Stimulated activated naive B cell treated with anti-CD40 and anti-IgM and Interleukin-4, amounts not matched to agents 10 μg/mL and 1 μg/mL and 100 μg/mL, for 72 hours (primary cell): ENCODE measurements around the gene ZFYVE9.
"Not testable (repeated sequence)": the region's sequence is repeated elsewhere in the genome, so short reads cannot be mapped to it uniquely, and the experiment has no call there.

Source experiments
- ATAC-seq, 2 donors: fragments of 150-1000 bp; cut with Tn5 transposase; replicated peaks; 2 replicates each; pipeline ENCODE4 v1.10.0; 2021; ENCODE audit warnings: moderate library complexity in 1 of 2
- DNase-seq: peaks from one replicate; pipeline ENCODE4 v3.0.0; 2021
- H3K27ac Mint-ChIP-seq: one replicate; pipeline ENCODE4 v1.8.0; 2022; ENCODE audit warnings: mild to moderate bottlenecking, mixed read lengths
- H3K27me3 Mint-ChIP-seq, 2 donors: one replicate each; pipeline ENCODE4 v1.8.0; 2022; ENCODE audit warnings: mixed read lengths in 2 of 2
- H3K36me3 Mint-ChIP-seq, 2 donors: one replicate each; pipeline ENCODE4 v1.8.0; 2022; ENCODE audit warnings: mixed read lengths in 2 of 2, mild to moderate bottlenecking in 1 of 2
- H3K4me1 Mint-ChIP-seq, 2 donors: one replicate each; pipeline ENCODE4 v1.8.0; 2022; ENCODE audit warnings: mixed read lengths in 2 of 2, mild to moderate bottlenecking in 1 of 2
- H3K4me3 Mint-ChIP-seq, 2 donors: one replicate each; pipeline ENCODE4 v1.8.0; 2022; ENCODE audit warnings: mild to moderate bottlenecking in 2 of 2, mixed read lengths in 2 of 2, moderate library complexity in 1 of 2
- H3K9me3 Mint-ChIP-seq, 2 donors: one replicate each; pipeline ENCODE4 v1.8.0; 2022; ENCODE audit warnings: mixed read lengths in 2 of 2, mild to moderate bottlenecking in 1 of 2

ZFYVE9 gene

DNA sequence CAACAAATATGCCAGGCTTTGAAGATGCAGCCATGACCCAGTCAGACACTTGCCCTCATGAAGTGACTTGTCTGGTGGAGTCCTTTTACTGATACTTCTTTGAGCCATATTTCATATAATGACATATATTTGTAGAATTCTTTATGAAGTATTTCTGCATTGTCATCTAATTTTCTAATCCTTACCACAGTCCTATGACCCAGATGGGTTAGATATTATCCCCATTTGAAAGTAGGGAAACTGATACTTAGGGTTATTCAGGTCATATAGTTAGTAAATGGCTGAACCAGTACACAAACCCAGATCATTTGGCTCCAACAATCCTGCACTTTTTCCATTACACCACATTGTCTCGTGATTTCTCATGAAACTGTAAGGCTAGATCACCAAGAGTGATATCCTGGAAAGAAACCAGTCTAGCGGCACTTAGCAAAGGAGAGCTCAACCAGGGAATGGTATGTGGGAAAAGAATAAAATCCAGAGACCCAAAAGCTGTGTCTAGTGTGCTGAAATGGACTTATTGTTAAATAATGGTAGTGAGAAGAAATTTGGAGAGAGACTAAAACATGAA is 49.6 kb downstream of the ZFYVE9 start:
- no peak overlapping the region for H3K4me3 Mint-ChIP-seq
- DNase-seq: no peak
- H3K36me3 Mint-ChIP-seq: no peaks in the 10 kb centered on the region
- no peak for ATAC-seq
- H3K9me3 Mint-ChIP-seq: no peaks in the 10 kb centered on the region
- H3K27ac Mint-ChIP-seq: no peak overlapping the region
- no peaks in the 10 kb centered on the region for H3K4me1 Mint-ChIP-seq
- H3K27me3 Mint-ChIP-seq: peaks cover 0 to 5% of the 10 kb centered on the region in 2 donors

DNA sequence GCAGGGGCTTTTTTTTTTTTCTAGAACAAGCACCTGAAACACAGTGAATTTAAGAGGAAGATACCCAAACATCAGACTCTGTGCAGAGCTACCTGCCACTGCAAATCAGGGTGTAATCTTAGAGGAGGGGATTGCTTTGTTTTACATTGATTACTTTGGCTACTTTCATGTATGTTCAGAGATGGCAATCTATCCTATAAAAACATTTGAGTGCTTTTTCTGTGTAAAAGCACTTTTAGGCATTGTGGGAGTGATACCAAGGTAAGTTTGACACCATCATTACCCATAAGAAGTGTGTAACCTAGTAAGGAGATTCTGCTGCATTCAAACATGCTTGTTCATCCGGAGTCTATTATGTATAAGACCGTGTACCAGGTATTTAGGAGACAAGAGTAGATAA is 50.1 kb downstream of the ZFYVE9 start:
- DNase-seq (no peak), ATAC-seq (no peak)
- Mint-ChIP-seq H3K36me3 (no peaks in the 10 kb centered on the region), H3K9me3 (no peaks in the 10 kb centered on the region), H3K27me3 (peaks cover 0 to 5% of the 10 kb centered on the region in 2 donors), H3K27ac (no peak overlapping the region), H3K4me1 (no peaks in the 10 kb centered on the region), H3K4me3 (no peak overlapping the region)

DNA sequence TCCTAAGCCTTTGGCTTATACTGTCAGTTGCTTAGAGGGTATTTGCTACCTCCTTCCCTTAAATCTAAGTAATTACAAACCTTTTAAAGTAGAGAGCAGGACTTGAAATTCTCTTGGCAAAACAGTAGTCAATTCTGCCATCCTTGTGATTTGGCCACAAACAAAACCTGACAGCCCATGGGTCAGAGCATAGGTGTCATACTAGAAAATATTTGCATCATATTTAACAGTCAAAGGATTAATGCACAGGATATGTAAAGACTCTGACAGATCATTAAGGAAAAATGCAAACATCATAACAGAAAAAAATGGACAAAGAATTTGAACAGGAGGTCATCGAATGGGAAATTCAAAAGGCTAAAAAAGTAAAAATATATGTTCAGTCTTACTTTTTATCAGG is 50.5 kb downstream of the ZFYVE9 start:
- H3K4me3 Mint-ChIP-seq: no peak overlapping the region
- no peak for ATAC-seq
- no peak overlapping the region for H3K27ac Mint-ChIP-seq
- peaks cover 0 to 5% of the 10 kb centered on the region in 2 donors for H3K27me3 Mint-ChIP-seq
- no peak for DNase-seq
- H3K4me1 Mint-ChIP-seq: no peaks in the 10 kb centered on the region
- no peaks in the 10 kb centered on the region for H3K9me3 Mint-ChIP-seq
- H3K36me3 Mint-ChIP-seq: no peaks in the 10 kb centered on the region

DNA sequence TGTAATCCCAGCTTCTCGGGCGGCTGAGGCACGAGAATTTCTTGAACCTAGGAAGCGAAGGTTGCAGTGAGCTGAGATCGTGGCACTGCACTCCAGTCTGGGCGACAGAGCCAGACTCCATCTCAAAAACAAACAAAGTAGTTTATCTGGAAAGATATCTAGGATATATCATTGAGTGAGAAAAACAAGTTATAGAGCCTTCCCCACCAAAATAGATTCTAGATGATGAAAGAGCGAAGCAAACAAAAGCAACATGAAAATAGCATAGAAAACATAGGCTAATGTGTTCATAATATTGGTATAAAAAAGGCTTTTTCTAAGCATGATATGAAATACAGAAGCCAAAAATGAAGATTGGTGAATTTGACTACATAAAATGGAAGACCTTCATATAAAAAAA is 52.1 kb downstream of the ZFYVE9 start:
- H3K4me1 Mint-ChIP-seq: no peaks in the 10 kb centered on the region
- H3K36me3 Mint-ChIP-seq: peaks cover 1 to 2% of the 10 kb centered on the region in 2 donors
- no peak overlapping the region for H3K27ac Mint-ChIP-seq
- no peak for ATAC-seq
- H3K27me3 Mint-ChIP-seq: peaks cover 0 to 5% of the 10 kb centered on the region in 2 donors
- no peaks in the 10 kb centered on the region for H3K9me3 Mint-ChIP-seq
- no peak overlapping the region for H3K4me3 Mint-ChIP-seq
- no peak for DNase-seq

DNA sequence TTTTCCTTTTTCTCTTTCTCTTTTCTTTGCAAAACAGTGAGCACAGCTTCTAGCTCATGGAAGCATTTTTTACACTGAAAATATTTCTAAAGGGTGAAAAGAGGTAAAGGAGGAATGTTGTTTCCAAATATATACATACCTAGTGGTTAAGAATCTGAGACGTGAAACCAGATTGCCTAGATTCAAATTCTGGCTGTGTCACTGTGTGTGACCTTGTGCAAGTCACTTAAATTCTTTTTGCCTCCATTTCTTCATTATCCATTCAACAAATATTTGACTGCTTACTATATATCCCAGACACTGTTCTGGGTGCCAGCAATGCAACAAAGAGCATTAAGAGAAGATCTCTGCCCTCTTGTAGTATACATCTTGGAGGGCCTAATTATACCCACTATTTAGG is 53.3 kb downstream of the ZFYVE9 start:
- DNase-seq (no peak), ATAC-seq (no peak)
- peaks cover 0 to 5% of the 10 kb centered on the region in 2 donors for H3K27me3 Mint-ChIP-seq
- H3K4me3 Mint-ChIP-seq: no peak overlapping the region
- no peaks in the 10 kb centered on the region for H3K4me1 Mint-ChIP-seq
- peaks cover 0 to 3% of the 10 kb centered on the region in 2 donors for H3K9me3 Mint-ChIP-seq
- H3K27ac Mint-ChIP-seq: no peak overlapping the region
- peaks cover 2 to 7% of the 10 kb centered on the region in 2 donors for H3K36me3 Mint-ChIP-seq

DNA sequence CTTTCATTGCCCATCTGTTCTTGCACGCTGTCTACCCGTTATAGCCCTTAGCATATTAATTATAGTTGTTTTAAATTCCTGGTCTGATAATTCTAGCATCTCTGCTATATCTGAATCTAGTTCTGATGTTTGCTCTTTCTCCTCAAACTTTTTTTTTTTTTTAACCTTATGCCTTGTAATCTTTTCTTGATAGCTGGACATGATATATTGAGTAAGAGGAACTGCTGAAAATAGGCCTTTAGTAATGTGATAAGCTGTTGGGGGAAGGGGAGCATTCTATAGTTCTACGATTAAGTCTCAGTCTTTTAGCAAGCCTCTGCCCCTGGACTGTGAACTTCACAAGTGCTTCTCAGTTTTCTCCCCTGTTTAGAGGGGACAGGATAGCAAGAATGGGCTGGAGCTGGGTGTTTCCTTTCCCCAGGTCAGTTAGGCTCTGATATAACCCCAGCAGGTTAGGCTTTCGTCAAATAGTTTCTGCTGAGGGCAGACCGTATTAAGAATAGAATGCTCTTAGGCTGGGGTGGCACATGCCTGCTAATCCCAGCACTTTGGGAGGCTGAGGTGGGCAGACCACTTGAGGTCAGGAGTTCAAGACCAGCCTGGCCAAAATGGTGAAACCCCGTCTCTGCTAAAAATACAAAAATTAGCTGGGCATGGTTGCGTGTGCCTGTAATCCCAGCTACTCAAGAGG is 62.2 kb downstream of the ZFYVE9 start:
- ATAC-seq (peak in 1 of 2 donors; percentile 16), DNase-seq (no peak)
- H3K9me3 Mint-ChIP-seq: peaks cover 0 to 7% of the 10 kb centered on the region in 2 donors
- no peak overlapping the region for H3K4me3 Mint-ChIP-seq
- H3K27me3 Mint-ChIP-seq: peaks cover 8 to 14% of the 10 kb centered on the region in 2 donors
- H3K4me1 Mint-ChIP-seq: peaks cover 6 to 11% of the 10 kb centered on the region in 2 donors
- peaks cover 0 to 7% of the 10 kb centered on the region in 2 donors for H3K36me3 Mint-ChIP-seq
- no peak overlapping the region for H3K27ac Mint-ChIP-seq

DNA sequence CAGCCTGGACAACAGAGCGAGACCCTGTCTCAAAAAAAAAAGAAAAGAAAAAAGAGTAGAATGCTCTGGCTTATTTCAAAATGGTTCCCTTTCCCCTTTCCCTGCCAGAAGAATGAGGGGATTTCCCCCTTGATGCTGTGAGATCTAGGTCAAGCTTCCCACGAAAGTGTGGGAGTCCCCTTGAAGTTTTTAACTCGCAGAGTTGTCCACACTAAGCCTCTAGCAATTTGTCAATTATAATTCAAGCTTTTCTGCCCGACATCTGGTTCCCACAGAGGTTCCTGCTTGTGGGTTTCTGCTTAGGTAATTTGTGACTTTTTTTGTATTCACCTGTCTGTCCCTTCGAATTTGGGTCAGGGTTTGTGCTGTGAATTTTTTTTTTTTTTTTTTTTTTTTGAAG is 62.8 kb downstream of the ZFYVE9 start:
- DNase-seq (no peak), ATAC-seq (peak; percentile 55 to 62)
- Mint-ChIP-seq H3K36me3 (peaks cover 0 to 4% of the 10 kb centered on the region in 2 donors), H3K4me1 (peaks cover 6 to 11% of the 10 kb centered on the region in 2 donors), H3K9me3 (peaks cover 0 to 4% of the 10 kb centered on the region in 2 donors), H3K4me3 (no peak overlapping the region), H3K27ac (no peak overlapping the region), H3K27me3 (peaks cover 12 to 19% of the 10 kb centered on the region in 2 donors)

DNA sequence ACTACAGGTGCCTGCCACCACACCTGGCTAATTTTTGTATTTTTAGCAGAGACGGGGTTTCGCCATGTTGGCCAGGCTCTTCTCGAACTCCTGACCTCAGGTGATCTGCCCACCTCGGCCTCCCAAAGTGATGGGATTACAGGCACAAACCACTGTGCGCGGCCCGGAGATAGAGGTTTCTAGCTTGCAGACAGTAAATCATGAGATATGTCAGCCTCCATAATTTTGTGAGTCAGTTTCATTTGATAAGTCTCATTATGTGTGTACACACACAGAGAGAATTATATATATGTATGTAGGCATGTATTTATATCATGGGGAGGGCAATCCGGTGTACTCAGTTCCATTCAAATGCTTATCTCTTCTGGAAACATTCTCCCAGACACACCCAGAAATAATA is 64.8 kb downstream of the ZFYVE9 start:
- not testable (repeated sequence) for H3K4me3 Mint-ChIP-seq, H3K27ac Mint-ChIP-seq, DNase-seq, ATAC-seq, H3K9me3 Mint-ChIP-seq, H3K36me3 Mint-ChIP-seq
- Mint-ChIP-seq H3K27me3 (peaks cover 18 to 22% of the 10 kb centered on the region in 2 donors), H3K4me1 (peaks cover 6 to 11% of the 10 kb centered on the region in 2 donors)

GRCh38 chr1:52209429-52209828 is 67.5 kb downstream of the ZFYVE9 start:
- peaks cover 1 to 2% of the 10 kb centered on the region in 2 donors for H3K4me1 Mint-ChIP-seq
- ATAC-seq: no peak
- peaks cover 0 to 1% of the 10 kb centered on the region in 2 donors for H3K9me3 Mint-ChIP-seq

DNA sequence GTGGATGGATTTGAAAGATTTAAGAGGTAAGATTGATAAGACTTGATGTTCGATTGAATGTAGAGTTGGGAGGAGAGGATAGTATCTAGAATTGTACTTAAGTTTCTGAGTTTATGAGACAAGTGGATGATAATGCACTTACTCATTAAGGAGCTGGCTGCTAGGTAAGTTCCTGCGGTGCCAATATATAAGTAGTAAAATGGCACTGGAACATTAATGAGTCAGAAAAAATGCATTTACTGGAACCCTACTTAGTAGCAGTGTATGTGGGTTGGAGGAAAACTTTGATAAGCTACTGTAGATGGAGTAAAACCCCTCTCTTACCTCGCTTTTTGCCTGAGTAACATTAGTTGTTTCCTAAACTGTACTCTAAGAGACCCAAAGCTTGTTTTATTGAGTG is 68.2 kb downstream of the ZFYVE9 start:
- H3K27me3 Mint-ChIP-seq: peaks cover 19 to 23% of the 10 kb centered on the region in 2 donors
- H3K36me3 Mint-ChIP-seq: peaks cover 4 to 7% of the 10 kb centered on the region in 2 donors
- H3K4me1 Mint-ChIP-seq: peaks cover 0 to 1% of the 10 kb centered on the region in 2 donors
- H3K27ac Mint-ChIP-seq: no peak overlapping the region
- ATAC-seq: no peak
- H3K9me3 Mint-ChIP-seq: peaks cover 0 to 1% of the 10 kb centered on the region in 2 donors
- no peak for DNase-seq
- H3K4me3 Mint-ChIP-seq: no peak overlapping the region

More at GRCh38 chr1:52209429-52209828, 67.5 kb downstream of the ZFYVE9 start:
- H3K4me3 Mint-ChIP-seq: no peak overlapping the region
- DNase-seq: no peak
- H3K36me3 Mint-ChIP-seq: peaks cover 4 to 7% of the 10 kb centered on the region in 2 donors
- peaks cover 19 to 23% of the 10 kb centered on the region in 2 donors for H3K27me3 Mint-ChIP-seq
- no peak overlapping the region for H3K27ac Mint-ChIP-seq

- peaks cover 27 to 37% of the 10 kb centered on the region in 2 donors for H3K27me3 Mint-ChIP-seq
- no peak for ATAC-seq
Observed at GRCh38 chr1:52216907-52217458, 75.1 kb downstream of the ZFYVE9 start.

DNA sequence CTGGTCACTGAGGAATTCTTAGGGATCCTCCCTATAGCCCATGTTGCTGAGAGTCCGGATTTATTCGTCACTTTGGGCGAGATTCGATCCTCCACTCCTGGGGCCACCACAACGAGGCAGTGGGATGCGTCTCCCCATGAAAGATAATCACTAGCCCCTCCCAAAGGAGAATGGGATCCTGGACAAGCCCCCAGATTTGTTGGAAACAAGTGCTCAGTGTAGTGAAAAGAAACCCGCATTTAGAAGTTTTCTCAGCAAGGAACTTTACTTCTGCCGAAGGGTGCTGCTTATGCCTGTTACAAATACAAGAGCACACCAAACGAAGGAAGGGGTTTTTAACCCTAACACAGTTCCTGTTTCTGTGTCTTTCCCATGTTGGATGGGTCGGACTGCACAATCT is 83.3 kb downstream of the ZFYVE9 start:
- Mint-ChIP-seq H3K4me1 (no peaks in the 10 kb centered on the region), H3K36me3 (peaks cover 20 to 27% of the 10 kb centered on the region in 2 donors), H3K27ac (no peak overlapping the region), H3K9me3 (peaks cover 16 to 19% of the 10 kb centered on the region in 2 donors), H3K4me3 (no peak overlapping the region), H3K27me3 (peaks cover 81 to 91% of the 10 kb centered on the region in 2 donors)
- no peak for ATAC-seq
- no peak for DNase-seq

More at GRCh38 chr1:52216907-52217458, 75.1 kb downstream of the ZFYVE9 start:
- no peak overlapping the region for H3K27ac Mint-ChIP-seq
- peaks cover 6 to 35% of the 10 kb centered on the region in 2 donors for H3K36me3 Mint-ChIP-seq
- H3K9me3 Mint-ChIP-seq: peaks cover 20 to 21% of the 10 kb centered on the region in 2 donors
- no peak for DNase-seq
- no peaks in the 10 kb centered on the region for H3K4me1 Mint-ChIP-seq
- H3K4me3 Mint-ChIP-seq: no peak overlapping the region

GRCh38 chr1:52229494-52229893 is 87.6 kb downstream of the ZFYVE9 start:
- Mint-ChIP-seq H3K27me3 (peaks cover 75 to 84% of the 10 kb centered on the region in 2 donors), H3K9me3 (peaks cover 13 to 14% of the 10 kb centered on the region in 2 donors), H3K36me3 (peaks cover 14 to 19% of the 10 kb centered on the region in 2 donors), H3K4me3 (no peak overlapping the region), H3K27ac (no peak overlapping the region), H3K4me1 (no peaks in the 10 kb centered on the region)
- no peak for DNase-seq
- no peak for ATAC-seq

- Mint-ChIP-seq H3K36me3 (no peaks in the 10 kb centered on the region), H3K9me3 (no peaks in the 10 kb centered on the region), H3K4me3 (no peak overlapping the region), H3K27ac (no peak overlapping the region), H3K27me3 (peaks cover 69 to 82% of the 10 kb centered on the region in 2 donors), H3K4me1 (peaks cover under 1 to 1% of the 10 kb centered on the region in 2 donors)
- ATAC-seq (no peak), DNase-seq (no peak)
Observed at GRCh38 chr1:52233463-52233862, 91.6 kb downstream of the ZFYVE9 start.

- ATAC-seq (no peak), DNase-seq (no peak)
- no peaks in the 10 kb centered on the region for H3K9me3 Mint-ChIP-seq
- no peak overlapping the region for H3K27ac Mint-ChIP-seq
- peaks cover 2 to 6% of the 10 kb centered on the region in 2 donors for H3K4me1 Mint-ChIP-seq
- no peak overlapping the region for H3K4me3 Mint-ChIP-seq
- peaks cover 68 to 81% of the 10 kb centered on the region in 2 donors for H3K27me3 Mint-ChIP-seq
- H3K36me3 Mint-ChIP-seq: no peaks in the 10 kb centered on the region
Observed at GRCh38 chr1:52234014-52234413, 92.1 kb downstream of the ZFYVE9 start.
